Gastrocnemius medialis (tissue), 4 donors: ENCODE results near the gene MAP2K5. TPM values are rescaled to one million over a fixed set of nuclear protein-coding genes. Genes with fewer than 3 reads are reported as not detected.

Experiments used
- ATAC-seq, 2 donors: fragments of 150-250 bp; one replicate each; pipeline ENCODE4 v1.9.1; 2016
- DNase-seq, 2 donors: peaks; one replicate each; pipeline ENCODE4 v3.0.0-alpha.2; 2019
- H3K27ac ChIP-seq, 4 donors: fragments of 200-600 bp; sonication (generic); 1 replicate in 1 of 4; 2 replicates in 3 of 4; pipeline ENCODE4 v1.5.1; 2016 to 2018; ENCODE audit warnings: mild to moderate bottlenecking in 2 of 4, moderate library complexity in 1 of 4
- H3K27me3 ChIP-seq, 3 donors: fragments of 200-600 bp; sonication (generic) in 2 of 3; 1 replicate in 1 of 3; 2 replicates in 2 of 3; pipeline versions ENCODE4 v1.5.1 to v1.6.0; 2016 to 2019; ENCODE audit warnings: mild to moderate bottlenecking in 1 of 3, moderate library complexity in 1 of 3
- H3K36me3 ChIP-seq, 2 donors: fragments of 200-600 bp; sonication (generic) in 1 of 2; one replicate each; pipeline ENCODE4 v1.5.1; 2017 to 2018
- H3K4me1 ChIP-seq, 2 donors: fragments of 200-600 bp; sonication (generic) in 1 of 2; one replicate each; pipeline ENCODE4 v1.5.1; 2016 to 2017; ENCODE audit warnings: mild to moderate bottlenecking in 2 of 2
- H3K4me3 ChIP-seq, 4 donors: fragments of 200-600 bp; sonication (generic) in 3 of 4; 1 replicate in 1 of 4; 2 replicates in 3 of 4; pipeline ENCODE4 v1.5.1; 2016 to 2019; ENCODE audit warnings: mild to moderate bottlenecking in 2 of 4
- H3K9me3 ChIP-seq, 3 donors: fragments of 200-600 bp; sonication (generic) in 2 of 3; 1 replicate in 1 of 3; 2 replicates in 2 of 3; pipeline ENCODE4 v1.5.1; 2016 to 2019
- CTCF ChIP-seq, 5 experiments: fragments of 450-650 bp in 3 of 5; fragments of 200-600 bp in 2 of 5; sonication (generic) in 2 of 5; IDR thresholded peaks in 4 of 5; conservative IDR thresholded peaks in 1 of 5; 1 replicate in 4 of 5; 2 replicates in 1 of 5; pipeline ENCODE4 v1.5.1; 2016 to 2019; ENCODE audit warnings: antibody characterized with exemption in 5 of 5, mild to moderate bottlenecking in 3 of 5, moderate library complexity in 3 of 5
- POLR2A ChIP-seq, 2 donors: fragments of 450-650 bp; IDR thresholded peaks; one replicate each; pipeline ENCODE4 v1.6.1; 2017; ENCODE audit warnings: antibody characterized with exemption in 2 of 2, mild to moderate bottlenecking in 2 of 2, moderate library complexity in 2 of 2
- in situ Hi-C, 4 donors: fragments of 200-750 bp; cut with MboI; loops; one replicate each; pipeline versions ENCODE4 v1.15.0 to v1.8.0; 2017; ENCODE audit warnings: low sequenced_read_pairs in 4 of 4
- intact Hi-C: fragments of 100-400 bp; cut with DNase I; formaldehyde crosslinking; loops from one replicate; pipeline ENCODE4 v1.15.1; 2023; ENCODE audit warnings: low total_unique reads
- total RNA-seq, 4 donors: library from RNA; depleted of rRNA; stranded (reverse); fragments of >200 nt; gene quantifications; one replicate each; pipeline versions ENCODE4 v1.1.0 to v1.2.3, GENCODE V29; 2016

MAP2K5 gene
- total RNA-seq, 4 donors from 2014 or later, result 5.9 to 6.8 (median 6.4) TPM

GRCh38 chr15:67807836-67808235 lies 265.3 kb downstream of the MAP2K5 start:
- in situ Hi-C loops, result no loop called here

DNA sequence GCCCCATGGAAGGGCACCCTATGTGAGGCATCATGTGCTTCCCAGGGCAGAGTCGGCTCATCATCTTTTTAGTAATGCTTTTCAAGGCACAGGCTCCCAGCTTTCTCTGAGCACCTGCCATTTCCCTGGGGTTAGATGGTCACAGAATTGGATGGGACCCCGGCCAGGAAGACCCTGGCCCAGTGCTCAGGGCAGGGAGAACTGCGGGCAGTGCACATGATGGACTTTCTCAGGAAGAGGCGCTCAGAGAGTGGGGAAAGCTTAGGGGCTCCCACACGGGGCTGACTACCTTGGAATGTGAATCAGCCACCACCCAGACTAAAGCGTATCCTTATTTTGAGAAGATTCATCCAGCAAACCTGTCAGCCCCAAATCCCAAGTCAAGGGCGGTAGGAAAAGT lies 266.3 kb downstream of the MAP2K5 start:
- H3K27me3 ChIP-seq, result no peaks in the 10 kb centered on the region
- intact Hi-C loops (no loop called here), in situ Hi-C loops (no loop called here)
- H3K9me3 ChIP-seq, result no peaks in the 10 kb centered on the region
- H3K36me3 ChIP-seq, result no peaks in the 10 kb centered on the region
- no peak for ATAC-seq
- DNase-seq, result no peak
- no peaks in the 10 kb centered on the region for H3K4me1 ChIP-seq
- no peak for TF ChIP-seq CTCF (IDR thresholded peaks at IDR 0.05 in 4 of 5, conservative IDR thresholded peaks at IDR 0.05 in 1 of 5)
- no peak for TF ChIP-seq POLR2A (IDR thresholded peaks at IDR 0.05)
- no peak overlapping the region for H3K4me3 ChIP-seq
- H3K27ac ChIP-seq, result no peak overlapping the region

More at GRCh38 chr15:67807836-67808235, 265.3 kb downstream of the MAP2K5 start:
- Histone ChIP-seq H3K27me3 (no peaks in the 10 kb centered on the region), H3K9me3 (no peaks in the 10 kb centered on the region), H3K36me3 (no peaks in the 10 kb centered on the region), H3K4me1 (no peaks in the 10 kb centered on the region), H3K27ac (no peak overlapping the region), H3K4me3 (no peak overlapping the region)
- no peak for DNase-seq
- TF ChIP-seq CTCF (IDR thresholded peaks at IDR 0.05 in 4 of 5, conservative IDR thresholded peaks at IDR 0.05 in 1 of 5), result no peak
- no peak for TF ChIP-seq POLR2A (IDR thresholded peaks at IDR 0.05)
- intact Hi-C loops, result no loop called here
- no peak for ATAC-seq

- no peak for DNase-seq
- H3K36me3 ChIP-seq, result no peaks in the 10 kb centered on the region
- no peak overlapping the region for H3K4me3 ChIP-seq
- no peak overlapping the region for H3K27ac ChIP-seq
- ATAC-seq, result no peak
- H3K27me3 ChIP-seq, result no peaks in the 10 kb centered on the region
- no peaks in the 10 kb centered on the region for H3K4me1 ChIP-seq
- TF ChIP-seq POLR2A (IDR thresholded peaks at IDR 0.05) (no peak), CTCF (IDR thresholded peaks at IDR 0.05 in 4 of 5, conservative IDR thresholded peaks at IDR 0.05 in 1 of 5) (no peak)
- intact Hi-C loops (no loop called here), in situ Hi-C loops (no loop called here)
- H3K9me3 ChIP-seq, result no peaks in the 10 kb centered on the region
Observed at GRCh38 chr15:67809441-67809840, 266.9 kb downstream of the MAP2K5 start.

GRCh38 chr15:67809866-67810265 lies 267.4 kb downstream of the MAP2K5 start:
- Histone ChIP-seq H3K4me3 (no peak overlapping the region), H3K36me3 (no peaks in the 10 kb centered on the region), H3K27me3 (peaks cover 0 to under 1% (median under 1%) of the 10 kb centered on the region in 3 donors), H3K9me3 (no peaks in the 10 kb centered on the region), H3K4me1 (no peaks in the 10 kb centered on the region), H3K27ac (no peak overlapping the region)
- intact Hi-C loops, result no loop called here
- no peak for TF ChIP-seq POLR2A (IDR thresholded peaks at IDR 0.05)
- TF ChIP-seq CTCF (IDR thresholded peaks at IDR 0.05 in 4 of 5, conservative IDR thresholded peaks at IDR 0.05 in 1 of 5), result no peak
- in situ Hi-C loops, result no loop called here
- no peak for DNase-seq
- ATAC-seq, result no peak

DNA sequence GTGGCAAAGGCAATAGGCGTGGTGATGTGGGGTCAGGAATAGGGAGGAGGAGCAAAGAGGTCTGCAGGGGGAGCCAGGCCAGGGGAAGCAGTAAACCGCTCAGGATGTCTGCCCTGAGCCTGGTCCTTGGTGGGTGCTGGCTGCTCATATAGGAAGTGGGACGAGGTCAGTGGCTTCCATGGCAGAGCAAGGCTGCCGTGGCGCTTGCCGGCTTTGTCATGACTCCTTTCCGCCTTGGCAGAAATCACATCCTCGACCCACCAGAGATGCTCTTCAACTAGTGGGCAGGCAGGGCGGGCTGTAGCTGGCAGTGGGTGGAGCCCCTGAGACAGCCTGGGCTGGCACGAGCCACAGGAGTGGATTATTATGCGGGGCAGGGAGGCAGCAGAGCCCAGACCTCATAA lies 269.7 kb downstream of the MAP2K5 start:
- H3K36me3 ChIP-seq, result no peaks in the 10 kb centered on the region
- no peak for TF ChIP-seq CTCF (IDR thresholded peaks at IDR 0.05 in 4 of 5, conservative IDR thresholded peaks at IDR 0.05 in 1 of 5)
- no peak for TF ChIP-seq POLR2A (IDR thresholded peaks at IDR 0.05)
- peaks cover 0 to 16% (median 12%) of the 10 kb centered on the region in 3 donors for H3K27me3 ChIP-seq
- no peak overlapping the region for H3K27ac ChIP-seq
- peaks cover 0 to 4% (median 0%) of the 10 kb centered on the region in 3 donors for H3K9me3 ChIP-seq
- no peak for ATAC-seq
- no peaks in the 10 kb centered on the region for H3K4me1 ChIP-seq
- DNase-seq, result no peak
- intact Hi-C loops (no loop called here), in situ Hi-C loops (no loop called here)
- no peak overlapping the region for H3K4me3 ChIP-seq
